Tibial nerve (tissue), 3 donors: ENCODE measurements around the gene ARFRP1.

Source experiments
- POLR2A ChIP-seq, 2 donors: fragments of 450-650 bp; IDR thresholded peaks; one replicate each; pipeline ENCODE4 v1.6.1; 2017; ENCODE audit warnings: antibody characterized with exemption in 2 of 2, mild to moderate bottlenecking in 2 of 2, moderate library complexity in 2 of 2
- TF ChIP-seq, protein P1 (sequence below), 5 experiments: fragments of 200-600 bp in 3 of 5; fragments of 450-650 bp in 2 of 5; sonication (generic) in 3 of 5; IDR thresholded peaks; one replicate each; pipeline ENCODE4 v1.5.1; 2016 to 2019; ENCODE audit warnings: antibody characterized with exemption in 5 of 5, mild to moderate bottlenecking in 3 of 5, moderate library complexity in 2 of 5

DNA sequence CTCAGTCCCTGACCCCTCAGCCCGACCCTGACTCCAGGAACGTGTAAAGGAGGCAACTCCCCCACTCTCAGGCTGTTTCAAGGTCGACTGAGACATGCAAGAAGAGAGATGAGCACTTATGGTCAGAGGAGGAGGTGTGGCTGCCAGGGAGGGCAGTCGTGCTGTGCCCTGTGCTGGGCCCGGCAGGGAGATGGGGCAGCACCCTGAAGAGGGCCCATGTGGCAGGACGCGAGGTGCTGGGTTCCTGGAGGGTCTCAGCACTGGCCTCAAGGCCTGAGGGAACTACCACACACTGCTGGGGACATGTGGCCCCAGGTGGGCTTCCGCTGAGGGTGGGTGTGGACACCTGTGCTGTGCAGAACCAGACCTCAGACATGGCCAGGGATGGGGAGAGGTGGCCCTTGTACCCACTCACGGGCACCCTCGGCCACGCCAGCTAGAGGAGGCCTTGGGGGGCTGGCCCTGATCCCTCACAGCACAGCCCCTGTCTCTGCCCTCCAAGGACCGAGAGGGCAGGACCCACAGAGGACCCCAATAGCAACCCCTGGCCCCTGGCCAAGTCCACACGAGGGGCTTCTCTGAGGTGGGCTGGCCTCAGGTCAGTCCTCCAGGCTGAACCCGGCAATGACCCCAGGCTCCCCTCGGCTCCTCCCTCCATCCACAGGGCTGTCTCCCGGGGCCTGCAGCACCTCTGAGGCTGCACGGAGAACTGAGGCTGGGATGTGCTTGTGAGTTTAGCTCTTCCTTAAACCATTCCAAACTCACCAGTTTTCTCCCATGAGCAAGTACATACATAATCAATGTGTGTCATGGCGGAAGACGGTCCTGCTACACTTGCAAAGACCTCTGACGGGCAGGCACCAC is 40.5 kb upstream of the ARFRP1 start:
- TF ChIP-seq, protein P1, sequence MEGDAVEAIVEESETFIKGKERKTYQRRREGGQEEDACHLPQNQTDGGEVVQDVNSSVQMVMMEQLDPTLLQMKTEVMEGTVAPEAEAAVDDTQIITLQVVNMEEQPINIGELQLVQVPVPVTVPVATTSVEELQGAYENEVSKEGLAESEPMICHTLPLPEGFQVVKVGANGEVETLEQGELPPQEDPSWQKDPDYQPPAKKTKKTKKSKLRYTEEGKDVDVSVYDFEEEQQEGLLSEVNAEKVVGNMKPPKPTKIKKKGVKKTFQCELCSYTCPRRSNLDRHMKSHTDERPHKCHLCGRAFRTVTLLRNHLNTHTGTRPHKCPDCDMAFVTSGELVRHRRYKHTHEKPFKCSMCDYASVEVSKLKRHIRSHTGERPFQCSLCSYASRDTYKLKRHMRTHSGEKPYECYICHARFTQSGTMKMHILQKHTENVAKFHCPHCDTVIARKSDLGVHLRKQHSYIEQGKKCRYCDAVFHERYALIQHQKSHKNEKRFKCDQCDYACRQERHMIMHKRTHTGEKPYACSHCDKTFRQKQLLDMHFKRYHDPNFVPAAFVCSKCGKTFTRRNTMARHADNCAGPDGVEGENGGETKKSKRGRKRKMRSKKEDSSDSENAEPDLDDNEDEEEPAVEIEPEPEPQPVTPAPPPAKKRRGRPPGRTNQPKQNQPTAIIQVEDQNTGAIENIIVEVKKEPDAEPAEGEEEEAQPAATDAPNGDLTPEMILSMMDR (IDR thresholded peaks at IDR 0.05) = no peak
- TF ChIP-seq POLR2A (IDR thresholded peaks at IDR 0.05) = no peak
